Transverse colon (tissue), 3 donors: ENCODE data around the gene STRADA.

Experiments
- CTCF ChIP-seq, 5 experiments: fragments of 200-600 bp in 3 of 5; fragments of 450-650 bp in 2 of 5; sonication (generic) in 3 of 5; IDR thresholded peaks; 1 replicate in 2 of 5; 2 replicates in 3 of 5; pipeline ENCODE4 v1.5.1; 2016 to 2017; ENCODE audit warnings: antibody characterized with exemption in 5 of 5, inconsistent platforms in 3 of 5, mild to moderate bottlenecking in 2 of 5, moderate library complexity in 1 of 5
- EP300 ChIP-seq: sonication (generic); formaldehyde crosslinking; IDR thresholded peaks from one replicate; pipeline ENCODE4 v1.6.1; 2017; ENCODE audit warnings: antibody characterized with exemption, low read depth
- POLR2A ChIP-seq: fragments of 450-650 bp; IDR thresholded peaks from one replicate; pipeline ENCODE4 v1.6.1; 2016; ENCODE audit warnings: antibody characterized with exemption, mild to moderate bottlenecking, moderate library complexity

GRCh38 chr17:63709110-63709509 is 32.5 kb downstream of the STRADA start:
- no peak for TF ChIP-seq CTCF (IDR thresholded peaks at IDR 0.05)
- TF ChIP-seq POLR2A, result no peak
- TF ChIP-seq EP300, result no peak
